ENCODE results near the gene MLX. TPM values are rescaled to one million over a fixed set of nuclear protein-coding genes. Genes with fewer than 3 reads are reported as not detected.
A peak's percentile ranks its signal among the peaks of the same experiment; 100 is the strongest.
"Not testable (repeated sequence)": the region's sequence is repeated elsewhere in the genome, so short reads cannot be mapped to it uniquely, and the experiment has no call there.

The MLX gene
- total RNA-seq, 1 donor from 2014 or later = 79.7 TPM

DNA sequence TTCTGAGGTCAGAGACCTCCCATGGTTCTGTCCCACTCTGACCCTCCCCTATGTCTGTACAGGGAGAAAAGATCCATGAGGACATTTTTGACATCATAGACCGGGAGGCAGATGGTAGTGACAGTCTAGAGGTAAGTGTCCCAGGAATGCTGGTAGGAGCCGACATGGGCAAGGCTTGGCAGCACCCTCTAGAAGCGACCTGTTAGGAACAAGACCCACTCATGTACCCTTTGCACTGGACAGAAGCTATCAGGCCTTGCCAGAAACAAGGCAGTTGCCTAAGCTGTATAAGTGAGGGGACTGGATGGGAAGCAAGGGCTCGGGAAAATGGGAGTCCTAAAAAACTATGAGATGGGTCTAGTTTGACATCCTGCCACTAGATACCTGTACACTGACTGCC is 45.1 kb downstream of the MLX start:
- Histone ChIP-seq H3K9me3 (replicated peaks) (no peaks in the 10 kb centered on the region), H3K4me1 (peaks cover 35% of the 10 kb centered on the region), H3K27me3 (ENCODE audit: low read depth) (no peaks in the 10 kb centered on the region), H3K4me3 (no peak overlapping the region), H3K36me3 (peaks cover 46% of the 10 kb centered on the region), H3K27ac (replicated peaks) (no peak overlapping the region)
- TF ChIP-seq CTCF (IDR thresholded peaks at IDR 0.05; ENCODE audit: borderline replicate concordance) = no peak
- intact Hi-C loops (cut with micrococcal nuclease) = loop anchor here (10.0 kb wide), 1 partner anchor 63 kb away; the partner anchor contains the start of gene PLEKHH3
- DNase-seq = no peak

DNA sequence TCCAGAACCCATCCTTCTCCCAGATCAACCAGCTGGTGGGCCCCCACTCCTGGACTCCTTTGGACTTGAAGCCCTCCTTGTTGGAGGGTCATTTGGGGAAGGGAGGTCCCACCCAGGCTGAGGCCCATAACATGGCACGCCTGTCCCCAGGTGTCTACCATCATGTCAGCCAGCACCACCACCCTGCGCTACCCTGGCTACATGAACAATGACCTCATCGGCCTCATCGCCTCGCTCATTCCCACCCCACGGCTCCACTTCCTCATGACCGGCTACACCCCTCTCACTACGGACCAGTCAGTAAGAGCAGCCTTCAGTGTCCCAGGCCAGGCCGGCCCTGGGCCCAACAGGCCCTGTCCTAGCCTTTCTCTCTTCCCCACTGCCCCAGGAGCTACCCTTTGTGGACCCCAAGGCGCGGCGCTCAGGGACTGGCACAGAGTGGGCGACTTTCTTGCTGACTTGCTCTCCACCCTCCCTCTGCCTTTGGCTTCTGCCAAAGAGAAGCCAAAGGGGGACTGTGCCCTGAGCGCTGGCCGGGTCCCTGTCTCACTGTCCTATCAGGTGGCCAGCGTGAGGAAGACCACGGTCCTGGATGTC is 46.9 kb downstream of the MLX start:
- no peak for TF ChIP-seq CTCF (IDR thresholded peaks at IDR 0.05; ENCODE audit: borderline replicate concordance)
- no peak overlapping the region for H3K27ac ChIP-seq (replicated peaks)
- H3K4me1 ChIP-seq = peaks cover 31% of the 10 kb centered on the region
- no peak overlapping the region for H3K4me3 ChIP-seq
- no peak for DNase-seq
- peaks cover 46% of the 10 kb centered on the region for H3K36me3 ChIP-seq
- H3K27me3 ChIP-seq (ENCODE audit: low read depth) = no peaks in the 10 kb centered on the region
- intact Hi-C loops (cut with micrococcal nuclease) = loop anchor here (10.0 kb wide), 1 partner anchor 61 kb away; the partner anchor contains the start of gene PLEKHH3
- H3K9me3 ChIP-seq (replicated peaks) = no peaks in the 10 kb centered on the region

DNA sequence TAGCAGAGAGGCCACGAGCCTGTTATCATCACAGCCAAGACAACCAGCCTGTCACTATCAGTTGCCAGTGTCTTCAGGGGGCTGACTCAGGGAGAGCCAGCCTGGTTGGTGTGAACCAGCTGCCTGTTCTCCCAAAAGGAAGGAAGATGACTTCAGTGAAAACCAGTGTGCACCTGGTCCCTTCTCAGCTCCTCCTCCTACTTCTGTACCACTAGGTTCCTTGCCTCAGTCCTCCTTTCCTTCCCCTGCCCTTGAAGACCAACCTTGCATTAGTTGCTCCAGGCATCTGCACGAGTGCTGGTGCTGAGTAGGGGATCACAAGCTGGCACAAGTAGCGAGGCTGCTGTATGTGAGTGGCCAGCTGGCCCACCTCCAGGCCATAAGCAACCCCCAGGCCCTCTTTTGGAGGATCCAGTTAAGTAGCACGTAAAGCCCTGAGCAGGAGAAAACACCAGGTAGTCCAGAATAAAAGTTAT is 51.1 kb downstream of the MLX start:
- H3K4me1 ChIP-seq = peaks cover 20% of the 10 kb centered on the region
- H3K27ac ChIP-seq (replicated peaks) = peak overlapping the region; percentile 89
- DNase-seq = no peak
- H3K4me3 ChIP-seq = peak overlapping the region; percentile 46
- intact Hi-C loops (cut with micrococcal nuclease) = loop anchor here (10.0 kb wide), 1 partner anchor 57 kb away; the partner anchor contains the start of gene PLEKHH3
- H3K36me3 ChIP-seq = peaks cover 32% of the 10 kb centered on the region
- H3K9me3 ChIP-seq (replicated peaks) = no peaks in the 10 kb centered on the region
- H3K27me3 ChIP-seq (ENCODE audit: low read depth) = no peaks in the 10 kb centered on the region
- TF ChIP-seq CTCF (IDR thresholded peaks at IDR 0.05; ENCODE audit: borderline replicate concordance) = no peak

DNA sequence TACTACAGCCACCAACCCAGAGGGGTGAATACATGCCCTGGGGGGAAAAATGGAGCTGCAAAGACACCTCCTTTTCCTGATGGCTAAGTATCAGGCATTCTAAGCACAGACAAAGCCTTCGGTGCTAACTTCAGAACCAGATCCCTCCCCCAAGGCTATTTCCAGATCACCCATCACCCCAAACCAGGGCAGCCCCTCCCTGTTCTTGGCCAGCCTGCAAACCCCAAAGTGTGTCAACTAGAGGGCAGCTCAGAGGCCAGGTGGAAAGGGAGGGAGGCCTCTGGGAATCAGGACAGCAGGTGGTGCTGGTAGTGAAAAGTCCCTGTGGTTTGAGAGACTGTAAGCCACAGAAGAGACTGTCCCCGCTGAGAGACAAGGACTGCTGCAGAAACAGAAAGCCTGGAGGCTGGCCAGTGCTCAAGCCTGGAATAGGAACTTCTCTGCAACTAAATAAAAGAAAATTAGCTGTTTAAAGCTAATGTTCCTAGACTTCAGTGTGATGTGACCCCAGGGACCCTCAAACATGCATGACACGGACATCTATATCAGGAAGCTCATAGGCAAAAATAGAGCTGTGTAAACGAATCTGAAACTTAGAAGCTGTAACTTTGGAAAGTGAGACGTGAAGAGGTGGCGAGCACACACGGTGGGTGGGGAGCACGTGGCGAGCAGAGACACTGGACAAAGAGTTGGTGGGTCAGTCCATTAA is 51.7 kb downstream of the MLX start:
- Histone ChIP-seq H3K36me3 (peaks cover 26% of the 10 kb centered on the region), H3K27ac (replicated peaks) (peak overlapping the region; percentile 89), H3K4me1 (peaks cover 20% of the 10 kb centered on the region), H3K4me3 (peak overlapping the region; percentile 46), H3K9me3 (replicated peaks) (no peaks in the 10 kb centered on the region), H3K27me3 (ENCODE audit: low read depth) (no peaks in the 10 kb centered on the region)
- peak; percentile 51 for TF ChIP-seq CTCF (IDR thresholded peaks at IDR 0.05; ENCODE audit: borderline replicate concordance)
- peak; percentile 60 for DNase-seq
- intact Hi-C loops (cut with micrococcal nuclease) = loop anchor here (10.0 kb wide), 1 partner anchor 56 kb away; the partner anchor contains the start of gene PLEKHH3

GRCh38 chr17:42621987-42622386 is 55.1 kb downstream of the MLX start:
- peaks cover 20% of the 10 kb centered on the region for H3K4me1 ChIP-seq
- intact Hi-C loops (cut with micrococcal nuclease); H3K27me3 ChIP-seq (ENCODE audit: low read depth); H3K27ac ChIP-seq (replicated peaks); H3K4me3 ChIP-seq; H3K9me3 ChIP-seq (replicated peaks); DNase-seq; H3K36me3 ChIP-seq: not testable (repeated sequence)

Other genes starting within 250 kb of the MLX start
- 116 TPM for gene STAT3, start 178.7 kb upstream of the MLX start, total RNA-seq
- 205 TPM for gene CAVIN1, start 143.8 kb upstream of the MLX start, total RNA-seq
- gene ATP6V0A1, start 108.2 kb upstream of the MLX start, total RNA-seq = 25.6 TPM
- 7.7 TPM for gene NAGLU, start 30.9 kb upstream of the MLX start, total RNA-seq
- gene HSD17B1, start 14.2 kb upstream of the MLX start, total RNA-seq = 0.99 TPM
- gene COASY, start 5.0 kb upstream of the MLX start, total RNA-seq = 48.8 TPM
- gene PSMC3IP, start 10.6 kb downstream of the MLX start, total RNA-seq = 2.5 TPM
- gene RETREG3, start 42.3 kb downstream of the MLX start, total RNA-seq = 17.6 TPM
- gene TUBG1, start 42.6 kb downstream of the MLX start, total RNA-seq = 48.0 TPM
- gene TUBG2, start 92.2 kb downstream of the MLX start, total RNA-seq = 15.6 TPM
- 21.5 TPM for gene PLEKHH3, start 109.9 kb downstream of the MLX start, total RNA-seq
- gene CCR10, start 114.7 kb downstream of the MLX start, total RNA-seq = 0.88 TPM
- 4.2 TPM for gene CNTNAP1, start 115.4 kb downstream of the MLX start, total RNA-seq
- gene EZH1, start 177.9 kb downstream of the MLX start, total RNA-seq = 43.3 TPM
- 37.7 TPM for gene RAMP2, start 194.1 kb downstream of the MLX start, total RNA-seq
- gene VPS25, start 206.3 kb downstream of the MLX start, total RNA-seq = 37.5 TPM
- not detected for gene WNK4, start 213.5 kb downstream of the MLX start, total RNA-seq
- gene COA3, start 231.6 kb downstream of the MLX start, total RNA-seq = 71.0 TPM
- not detected for gene CNTD1, start 231.8 kb downstream of the MLX start, total RNA-seq